ENCODE data around the gene RIT2.

DNA sequence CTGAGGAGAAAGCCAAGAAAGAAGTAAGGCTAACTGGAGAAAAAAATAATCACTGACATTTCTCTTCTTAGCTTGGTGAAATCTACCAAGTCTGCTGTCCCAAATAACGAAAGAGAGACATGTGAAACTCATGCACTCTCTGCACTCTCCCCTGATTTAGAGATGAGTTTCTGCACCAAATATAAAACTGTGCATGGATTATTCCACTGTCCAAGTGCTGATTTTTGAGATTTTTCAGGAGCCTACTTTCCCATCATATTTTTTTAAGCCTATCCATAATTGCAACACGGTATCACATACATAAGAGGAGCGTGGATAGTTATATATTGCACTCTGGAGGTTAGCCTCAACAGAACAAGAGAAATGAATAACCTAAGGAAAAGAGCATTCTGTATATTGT is 10.0 kb upstream of the RIT2 start:
- TF ChIP-seq, protein P1, sequence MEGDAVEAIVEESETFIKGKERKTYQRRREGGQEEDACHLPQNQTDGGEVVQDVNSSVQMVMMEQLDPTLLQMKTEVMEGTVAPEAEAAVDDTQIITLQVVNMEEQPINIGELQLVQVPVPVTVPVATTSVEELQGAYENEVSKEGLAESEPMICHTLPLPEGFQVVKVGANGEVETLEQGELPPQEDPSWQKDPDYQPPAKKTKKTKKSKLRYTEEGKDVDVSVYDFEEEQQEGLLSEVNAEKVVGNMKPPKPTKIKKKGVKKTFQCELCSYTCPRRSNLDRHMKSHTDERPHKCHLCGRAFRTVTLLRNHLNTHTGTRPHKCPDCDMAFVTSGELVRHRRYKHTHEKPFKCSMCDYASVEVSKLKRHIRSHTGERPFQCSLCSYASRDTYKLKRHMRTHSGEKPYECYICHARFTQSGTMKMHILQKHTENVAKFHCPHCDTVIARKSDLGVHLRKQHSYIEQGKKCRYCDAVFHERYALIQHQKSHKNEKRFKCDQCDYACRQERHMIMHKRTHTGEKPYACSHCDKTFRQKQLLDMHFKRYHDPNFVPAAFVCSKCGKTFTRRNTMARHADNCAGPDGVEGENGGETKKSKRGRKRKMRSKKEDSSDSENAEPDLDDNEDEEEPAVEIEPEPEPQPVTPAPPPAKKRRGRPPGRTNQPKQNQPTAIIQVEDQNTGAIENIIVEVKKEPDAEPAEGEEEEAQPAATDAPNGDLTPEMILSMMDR (IDR thresholded peaks at IDR 0.05; ENCODE audit: low read length) = no peak
- TF ChIP-seq EZH2 (optimal IDR thresholded peaks at IDR 0.05; ENCODE audit: low read depth, low read length) = no peak
